ENCODE measurements around the gene CEMIP.

- TF ChIP-seq POLR2A (IDR thresholded peaks at IDR 0.05) = no peak
- no peak for TF ChIP-seq CTCF (IDR thresholded peaks at IDR 0.05 in 4 of 5, conservative IDR thresholded peaks at IDR 0.05 in 1 of 5)
Observed at GRCh38 chr15:80929689-80930088, 150.5 kb downstream of the CEMIP start.
